HG03097 (cell line): ENCODE measurements around the gene LCN6.

Experiments
- ATAC-seq: cut with Tn5 transposase; IDR thresholded peaks from one replicate; pipeline ENCODE4 v1.9.1; 2021; ENCODE audit not compliant: unreplicated experiment, low FRiP score

The LCN6 gene

DNA sequence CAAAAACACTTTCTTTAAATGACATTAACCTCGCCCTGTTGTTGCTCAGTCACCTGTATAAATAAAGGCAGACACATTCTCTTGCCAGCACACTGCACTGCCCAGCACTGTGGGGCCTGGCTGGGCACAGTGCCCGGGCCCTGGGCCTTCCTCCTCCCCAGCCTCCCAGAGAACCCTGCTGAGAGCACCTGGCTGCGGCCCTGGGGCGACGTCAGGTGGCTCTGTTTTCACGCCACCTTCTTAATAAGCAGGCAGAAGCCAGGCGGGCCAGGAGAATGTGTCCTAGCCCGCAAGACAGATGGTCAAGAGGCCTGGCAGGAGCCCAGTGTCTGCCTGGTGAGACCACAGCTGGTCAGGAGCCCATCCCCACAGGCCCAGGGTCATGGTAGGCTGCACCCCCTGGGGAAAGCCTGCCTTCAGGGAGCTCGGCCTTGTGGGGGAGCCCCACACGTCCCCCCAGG is 52.9 kb downstream of the LCN6 start:
- ATAC-seq: no peak

DNA sequence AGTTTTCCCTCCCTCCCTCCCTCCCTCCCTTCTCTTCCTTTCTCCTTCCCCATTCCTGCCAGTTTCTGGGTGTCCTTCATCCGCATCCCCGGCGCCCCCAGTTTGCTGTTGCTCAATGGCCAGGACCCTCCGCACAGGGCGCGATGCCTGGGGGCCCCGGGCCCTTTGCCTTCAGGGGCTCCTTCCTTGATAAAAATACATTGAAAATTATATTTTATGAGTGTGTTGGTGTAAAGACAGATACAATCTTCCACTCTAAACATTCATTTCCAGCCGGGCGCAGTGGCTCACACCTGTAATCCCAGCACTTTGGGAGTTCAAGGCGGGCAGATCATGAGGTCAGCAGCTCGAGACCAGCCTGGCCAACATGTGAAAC is 53.5 kb downstream of the LCN6 start:
- no peak for ATAC-seq

DNA sequence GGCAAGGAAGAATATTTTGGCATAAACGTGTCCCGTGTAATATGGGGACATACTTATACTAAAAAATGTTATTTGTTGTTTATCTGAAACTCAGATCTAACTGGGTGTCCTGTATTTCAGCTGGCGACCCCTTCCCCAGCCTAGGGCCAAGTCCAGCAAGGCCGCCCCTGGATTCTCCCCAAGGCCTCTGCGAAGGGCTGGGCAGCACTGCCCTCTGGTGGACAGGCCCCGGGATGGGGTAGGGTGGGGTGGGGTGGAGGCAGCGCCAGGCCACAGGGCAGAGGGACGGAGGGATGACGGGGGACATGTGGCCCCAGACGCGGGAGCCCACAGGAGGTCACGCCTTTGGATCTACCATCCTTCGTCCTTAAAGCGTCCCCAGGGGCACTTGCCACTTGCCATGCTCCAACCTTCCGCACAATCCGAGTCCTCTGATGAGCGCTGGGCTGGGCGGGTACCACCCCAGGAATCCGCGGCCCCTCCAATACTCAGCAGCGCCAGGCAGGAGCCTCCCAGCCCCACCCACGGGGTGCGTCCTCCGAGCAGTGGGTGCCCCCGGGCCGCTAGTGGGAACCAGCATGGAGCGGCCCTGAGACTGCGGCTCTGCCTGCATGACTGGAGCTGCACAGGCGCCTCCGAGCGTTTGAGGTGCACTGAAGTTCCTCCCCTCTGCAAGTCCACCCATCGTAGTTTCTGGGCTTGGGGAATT is 54.0 kb downstream of the LCN6 start:
- ATAC-seq: no peak
